ENCODE measurements around the gene MAPT. TPM values are rescaled to one million over a fixed set of nuclear protein-coding genes. Genes with fewer than 3 reads are reported as not detected.
A peak's percentile ranks its signal among the peaks of the same experiment; 100 is the strongest.

The MAPT gene
- total and polyA plus RNA-seq, 2 of the 13 experiments (the other 11 are each of a cell fraction or from before 2014, with no cell fraction given) = 2.1 to 2.8 TPM

- FAIRE-seq = no peak
- intact Hi-C loops (cut with micrococcal nuclease; ENCODE audit: unreplicated experiment) = no loop called here
Measured at GRCh38 chr17:46029627-46030026, 135.3 kb downstream of the MAPT start.

GRCh38 chr17:46030752-46031151 is 136.4 kb downstream of the MAPT start:
- ChIA-PET POLR2A (no interaction called here), CTCF (ENCODE audit: low intra/inter-chr PET ratio, low total read pairs) (no interaction called here)
- no peaks in the 10 kb centered on the region for H4K20me1 ChIP-seq (ENCODE audit: insufficient read depth, low read length)
- no peak overlapping the region for H3K27ac ChIP-seq (ENCODE audit: extremely low read length, insufficient read depth, low read length)
- H3K9ac ChIP-seq (ENCODE audit: insufficient read depth, low read depth, low read length) = no peak overlapping the region
- ATAC-seq (no peak; the same call in 2 of the 3 replicates), DNase-seq (ENCODE audit: low spot score) (no peak), FAIRE-seq (no peak)
- H3K36me3 ChIP-seq (replicated peaks in 1 of 2; ENCODE audit: control insufficient read depth in 1 of 2, insufficient read depth in 2 of 2, low read length in 2 of 2) = peaks cover 53 to 86% of the 10 kb centered on the region in 2 experiments
- no peaks in the 10 kb centered on the region for H3K9me3 ChIP-seq (ENCODE audit: low read length)
- intact Hi-C loops (cut with micrococcal nuclease; ENCODE audit: unreplicated experiment) = no loop called here
- H2AFZ ChIP-seq (ENCODE audit: low read length) = no peak overlapping the region
- in situ Hi-C loops (cut with HindIII; ENCODE audit: extremely low pct_ligation_motif_present, low pct_unique_long_range_greater_than_20kb) = no loop called here
- WGBS (ENCODE audit: low lambda C conversion rate) = 98% methylated on average over 3 of the region's 3 CpGs
- TF ChIP-seq RBM22 (optimal IDR thresholded peaks at IDR 0.05; ENCODE audit: low read length) = peak; percentile 19
- TF ChIP-seq SUZ12 (IDR thresholded peaks at IDR 0.05; ENCODE audit: low read depth, low read length) = no peak
- no peaks in the 10 kb centered on the region for H3K79me2 ChIP-seq (ENCODE audit: insufficient read depth, low read length)
- no peak overlapping the region for H3K4me2 ChIP-seq (ENCODE audit: low read depth, low read length)
- no peak overlapping the region for H3K4me3 ChIP-seq (replicated peaks in 1 of 3; ENCODE audit: insufficient read depth in 1 of 3, low read depth in 2 of 3, low read length in 3 of 3)
- no peaks in the 10 kb centered on the region for H3K27me3 ChIP-seq (ENCODE audit: control insufficient read depth in 1 of 2, insufficient read depth in 2 of 2, low read length in 2 of 2)
- no TSS peak for BruUV-seq (replicated peaks)
- H3K4me1 ChIP-seq (ENCODE audit: insufficient read depth, low read length) = no peaks in the 10 kb centered on the region

More at GRCh38 chr17:46029627-46030026, 135.3 kb downstream of the MAPT start:
- peak; percentile 77 for TF ChIP-seq RBM22 (optimal IDR thresholded peaks at IDR 0.05; ENCODE audit: low read length)
- TF ChIP-seq SMAD1 (CRISPR knock-in tag; IDR thresholded peaks at IDR 0.05; ENCODE audit: borderline replicate concordance, low read depth) = no peak
- Histone ChIP-seq H3K27me3 (ENCODE audit: control insufficient read depth in 1 of 2, insufficient read depth in 2 of 2, low read length in 2 of 2) (no peaks in the 10 kb centered on the region), H3K27ac (ENCODE audit: extremely low read length, insufficient read depth, low read length) (no peak overlapping the region), H3K79me2 (ENCODE audit: insufficient read depth, low read length) (no peaks in the 10 kb centered on the region), H3K36me3 (replicated peaks in 1 of 2; ENCODE audit: control insufficient read depth in 1 of 2, insufficient read depth in 2 of 2, low read length in 2 of 2) (peaks cover 46 to 75% of the 10 kb centered on the region in 2 experiments), H4K20me1 (ENCODE audit: insufficient read depth, low read length) (no peaks in the 10 kb centered on the region), H3K4me2 (ENCODE audit: low read depth, low read length) (no peak overlapping the region), H3K4me1 (ENCODE audit: insufficient read depth, low read length) (no peaks in the 10 kb centered on the region), H3K9ac (ENCODE audit: insufficient read depth, low read depth, low read length) (no peak overlapping the region), H2AFZ (ENCODE audit: low read length) (no peak overlapping the region), H3K9me3 (ENCODE audit: low read length) (no peaks in the 10 kb centered on the region), H3K4me3 (replicated peaks in 1 of 3; ENCODE audit: insufficient read depth in 1 of 3, low read depth in 2 of 3, low read length in 3 of 3) (no peak overlapping the region)
- ChIA-PET CTCF (ENCODE audit: low intra/inter-chr PET ratio, low total read pairs) (no interaction called here), POLR2A (no interaction called here)
- BruUV-seq (replicated peaks) = no TSS peak
- in situ Hi-C loops (cut with HindIII; ENCODE audit: extremely low pct_ligation_motif_present, low pct_unique_long_range_greater_than_20kb) = no loop called here
- WGBS (ENCODE audit: low lambda C conversion rate) = 99% methylated on average over 6 of the region's 6 CpGs
- no peak for DNase-seq (ENCODE audit: low spot score)
- ATAC-seq = no peak

Data from HepG2 (cell line).